ENCODE data around the gene TAPBP. TPM values are rescaled to one million over a fixed set of nuclear protein-coding genes. Genes with fewer than 3 reads are reported as not detected.

TAPBP gene
- total and polyA plus RNA-seq, 9 of the 15 experiments (the other 6 are each of a cell fraction or from before 2014, with no cell fraction given): 5.6 to 74.0 (median 22.3) TPM

- in situ Hi-C loops (cut with MboI): loop anchor here (10.0 kb wide), 1 partner anchor 133 kb away; no protein-coding TSS in a partner anchor
- intact Hi-C loops (cut with micrococcal nuclease): loop anchor here (1.0 to 10.0 kb wide), 2 partner anchors 46 to 303 kb away; partner anchors contain the start of gene ZBTB22
- no peak for TF ChIP-seq NR0B1 (IDR thresholded peaks at IDR 0.05; ENCODE audit: partially characterized antibody)
- TF ChIP-seq ZNF184 (CRISPR knock-in tag; IDR thresholded peaks at IDR 0.05): no peak
- peak; percentile 80; the same call in 1 of the 2 replicates for TF ChIP-seq CGGBP1 (CRISPR knock-in tag; IDR thresholded peaks at IDR 0.05)
- TF ChIP-seq HNRNPH1 (optimal IDR thresholded peaks at IDR 0.05; ENCODE audit: low read depth, low read length): no peak
- no peak for TF ChIP-seq EWSR1 (IDR thresholded peaks at IDR 0.05; ENCODE audit: borderline replicate concordance, low read depth, partially characterized antibody)
- peak; percentile 96 for TF ChIP-seq SIN3B (IDR thresholded peaks at IDR 0.05; ENCODE audit: low read depth)
- TF ChIP-seq GATA2 (CRISPR knock-in tag; IDR thresholded peaks at IDR 0.05): 0 out of 2 replicates have a peak, but pooled peaks have one; percentile 27
- TF ChIP-seq ZNF408 (CRISPR knock-in tag; IDR thresholded peaks at IDR 0.05; ENCODE audit: low read depth): 0 out of 2 replicates have a peak, but pooled peaks have one; percentile 38
- TF ChIP-seq KAT7 (CRISPR knock-in tag; IDR thresholded peaks at IDR 0.05; ENCODE audit: borderline replicate concordance): no peak; the same call in 1 of the 2 replicates
- 0 out of 2 replicates have a peak, but pooled peaks have one; percentile 12 for TF ChIP-seq ZNF431 (CRISPR knock-in tag; IDR thresholded peaks at IDR 0.05)
- peak; percentile 94 for TF ChIP-seq SPI1 (IDR thresholded peaks at IDR 0.05; ENCODE audit: borderline replicate concordance, low read depth, low read length)
- TF ChIP-seq TAF9B (IDR thresholded peaks at IDR 0.05; ENCODE audit: partially characterized antibody): peak; percentile 99
- TF ChIP-seq ZBTB33 (CRISPR knock-in tag; IDR thresholded peaks at IDR 0.05): peak; percentile 67
- peak; percentile 81; the same call in 1 of the 2 replicates for TF ChIP-seq ZNF583 (CRISPR knock-in tag; IDR thresholded peaks at IDR 0.05)
- peak; percentile 93 for TF ChIP-seq ATF7 (IDR thresholded peaks at IDR 0.05)
- TF ChIP-seq RBM14 (IDR thresholded peaks at IDR 0.05; ENCODE audit: borderline replicate concordance, insufficient read depth, low read depth, low read length): no peak
- TF ChIP-seq COPS2 (conservative IDR thresholded peaks at IDR 0.05): no peak
Measured at GRCh38 chr6:33271468-33272274, 42.2 kb downstream of the TAPBP start, which contains the start of the genes RPS18 and VPS52. TSS of gene RPS18 (plus strand) at chr6:33272075. CDS start at chr6:33272120, 45 bp downstream. TSS of gene VPS52 (minus strand) at chr6:33271876. CDS start at chr6:33271675, 201 bp downstream.

More at GRCh38 chr6:33271468-33272274, 42.2 kb downstream of the TAPBP start, which contains the start of the genes RPS18 and VPS52:
- H2AFZ ChIP-seq (ENCODE audit: low read depth, low read length): peak within 1 kb of the TSS; percentile 99
- H3K4me3 ChIP-seq: peak within 1 kb of the TSS; percentile 93
- ChIA-PET POLR2A (interaction anchor here (0.5 to 3.2 kb wide), 53 partner anchors 9 to 1664 kb away, joined by 3 to 47 read pairs (median 4); partner anchors contain the start of genes HSD17B8, HSPA1B, KIFC1 and PFDN6), CTCF (ENCODE audit: low intra/inter-chr PET ratio) (no interaction called here)
- peak within 1 kb of the TSS; percentile 93 to 100 for H3K9ac ChIP-seq (ENCODE audit: insufficient read depth in 1 of 2, low read depth in 2 of 2, low read length in 2 of 2)
- peak within 1 kb of the TSS; percentile 98 for H3K27ac ChIP-seq (ENCODE audit: extremely low read depth, low read depth, low read length)
- peaks cover 11 to 38% of the 10 kb centered on the region in 2 experiments for H3K4me1 ChIP-seq (replicated peaks in 1 of 2; ENCODE audit: control insufficient read depth in 2 of 2, insufficient read depth in 2 of 2, low read length in 2 of 2)
- WGBS (ENCODE audit: insufficient coverage, low coverage, missing lambda C conversion rate): 1% methylated on average over 47 of the region's 48 CpGs
- TSS peak; percentile 88 for BruUV-seq (replicated peaks)
- peak within 1 kb of the TSS; percentile 99 for H3K4me2 ChIP-seq (ENCODE audit: insufficient read depth, low read length)
- H3K9me3 ChIP-seq (replicated peaks; ENCODE audit: control insufficient read depth, insufficient read depth, low read depth, low read length): no peaks in the 10 kb centered on the region
- H3K27me3 ChIP-seq (ENCODE audit: control insufficient read depth in 2 of 2, insufficient read depth in 2 of 2, low read length in 2 of 2): no peaks in the 10 kb centered on the region; a peak in 1 of 5 replicates
- DNase-seq (ENCODE audit: extremely low read depth in 1 of 4, low spot score in 3 of 4) (peak; percentile 89 to 100 (median 92)), FAIRE-seq (peak; percentile 95), ATAC-seq (peak; percentile 85)
- H3K36me3 ChIP-seq (ENCODE audit: control insufficient read depth, insufficient read depth, low read length): peaks cover 82% of the 10 kb centered on the region
- H4K20me1 ChIP-seq (replicated peaks; ENCODE audit: control insufficient read depth, insufficient read depth, low read length): peaks cover 40% of the 10 kb centered on the region
- no peaks in the 10 kb centered on the region for H3K9me1 ChIP-seq (ENCODE audit: control insufficient read depth, insufficient read depth, low read length)
- H3K79me2 ChIP-seq (ENCODE audit: control insufficient read depth, insufficient read depth, low read length): peaks cover 68% of the 10 kb centered on the region

Measured in K562 (cell line).